ENCODE measurements around the gene L1TD1. TPM values are rescaled to one million over a fixed set of nuclear protein-coding genes. Genes with fewer than 3 reads are reported as not detected.

The L1TD1 gene
- polyA plus RNA-seq, 1 donor = 1.3 TPM

DNA sequence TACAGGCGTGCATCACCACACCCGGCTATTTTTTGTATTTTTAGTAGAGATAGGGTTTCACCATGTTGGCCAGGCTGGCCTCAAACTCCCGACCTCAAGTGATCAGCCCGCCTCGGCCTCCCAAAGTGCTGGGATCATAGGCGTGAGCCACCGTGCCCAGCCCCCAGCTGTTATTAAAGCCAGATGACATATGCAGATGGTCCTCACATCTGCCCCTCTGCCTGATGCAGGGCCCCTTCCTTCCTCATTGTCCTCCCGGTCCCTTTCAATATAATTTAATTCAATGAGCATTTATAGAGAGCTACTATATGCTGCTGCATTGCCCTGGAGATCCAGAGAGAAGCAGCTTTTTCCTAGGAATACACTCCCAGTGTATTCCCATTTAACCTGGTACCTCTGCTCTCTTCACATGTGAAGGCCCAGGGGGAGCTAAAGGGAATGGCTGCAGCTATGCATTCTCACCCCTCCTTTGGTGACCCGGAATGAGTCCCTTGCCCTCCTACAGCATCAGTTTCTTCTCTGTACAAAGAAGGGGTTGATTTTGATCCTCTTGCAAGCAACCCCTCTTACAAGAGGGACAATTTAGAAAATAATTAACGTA is 55.6 kb downstream of the L1TD1 start:
- Histone ChIP-seq H3K4me3 (ENCODE audit: low read length) (no peak overlapping the region), H3K4me1 (ENCODE audit: control insufficient read depth, insufficient read depth, low read length) (no peaks in the 10 kb centered on the region), H3K27ac (ENCODE audit: low read length) (no peak overlapping the region), H3K36me3 (ENCODE audit: control insufficient read depth, insufficient read depth, low read length) (no peaks in the 10 kb centered on the region), H3K9me3 (ENCODE audit: control insufficient read depth, low read depth, low read length) (no peaks in the 10 kb centered on the region), H3K27me3 (ENCODE audit: control insufficient read depth, insufficient read depth, low read length) (no peaks in the 10 kb centered on the region)
- DNase-seq = no peak
- WGBS (ENCODE audit: insufficient coverage, low lambda C conversion rate) = no CpG with 5 or more reads among the region's 10 CpGs

DNA sequence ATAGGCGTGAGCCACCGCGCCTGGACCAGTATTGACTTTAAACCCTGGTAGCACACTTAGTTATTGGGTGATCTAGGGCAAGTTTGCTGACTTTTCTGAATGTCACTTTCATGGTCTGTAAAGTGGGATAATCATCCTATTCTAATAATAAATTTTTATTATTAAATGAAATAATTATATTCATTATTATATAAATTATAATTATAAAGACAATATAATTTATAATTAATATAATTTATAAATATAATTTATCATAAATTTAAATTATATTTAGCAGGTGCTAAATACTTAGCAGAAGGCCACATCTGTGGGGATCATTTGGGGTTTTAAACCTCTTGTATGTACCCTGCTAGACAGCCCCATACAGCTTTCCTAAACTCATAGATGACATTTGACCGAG is 64.9 kb downstream of the L1TD1 start:
- no peaks in the 10 kb centered on the region for H3K4me1 ChIP-seq (ENCODE audit: control insufficient read depth, insufficient read depth, low read length)
- no peak overlapping the region for H3K27ac ChIP-seq (ENCODE audit: low read length)
- no CpG with 5 or more reads among the region's 4 CpGs for WGBS (ENCODE audit: insufficient coverage, low lambda C conversion rate)
- no peaks in the 10 kb centered on the region for H3K27me3 ChIP-seq (ENCODE audit: control insufficient read depth, insufficient read depth, low read length)
- H3K9me3 ChIP-seq (ENCODE audit: control insufficient read depth, low read depth, low read length) = no peaks in the 10 kb centered on the region
- no peak overlapping the region for H3K4me3 ChIP-seq (ENCODE audit: low read length)
- H3K36me3 ChIP-seq (ENCODE audit: control insufficient read depth, insufficient read depth, low read length) = no peaks in the 10 kb centered on the region
- no peak for DNase-seq

DNA sequence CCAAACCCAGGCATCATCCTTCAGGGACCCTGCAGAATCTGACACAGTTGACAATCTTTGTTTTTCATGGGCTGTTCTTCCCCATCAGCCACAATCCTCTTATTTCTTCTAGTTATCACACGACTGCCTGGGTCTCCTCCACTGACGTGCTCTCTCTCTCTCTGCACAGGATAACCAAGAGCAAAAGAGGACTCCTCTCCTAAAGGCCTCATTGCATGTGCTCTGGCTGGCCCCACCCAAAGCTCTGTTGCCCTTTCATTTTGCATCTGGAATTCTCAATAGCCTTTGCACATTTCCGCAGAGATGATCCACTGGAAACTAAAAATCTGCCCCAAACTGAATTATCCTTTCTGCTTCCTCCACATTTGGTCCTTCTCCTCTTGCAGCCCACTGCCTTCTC is 66.0 kb downstream of the L1TD1 start:
- H3K36me3 ChIP-seq (ENCODE audit: control insufficient read depth, insufficient read depth, low read length) = no peaks in the 10 kb centered on the region
- H3K9me3 ChIP-seq (ENCODE audit: control insufficient read depth, low read depth, low read length) = no peaks in the 10 kb centered on the region
- H3K4me1 ChIP-seq (ENCODE audit: control insufficient read depth, insufficient read depth, low read length) = no peaks in the 10 kb centered on the region
- no peaks in the 10 kb centered on the region for H3K27me3 ChIP-seq (ENCODE audit: control insufficient read depth, insufficient read depth, low read length)
- H3K4me3 ChIP-seq (ENCODE audit: low read length) = no peak overlapping the region
- DNase-seq = no peak
- no peak overlapping the region for H3K27ac ChIP-seq (ENCODE audit: low read length)
- WGBS (ENCODE audit: insufficient coverage, low lambda C conversion rate) = no CpG with 5 or more reads among the region's 3 CpGs

Other genes with a start within 250 kb of the L1TD1 start
- 4.1 TPM for gene KANK4, start 124.6 kb downstream of the L1TD1 start, polyA plus RNA-seq
- gene USP1, start 242.2 kb downstream of the L1TD1 start, polyA plus RNA-seq = 36.3 TPM